OCI-LY1 (cell line): ENCODE results near the gene JAM3.

Source experiments
- CTCF ChIP-seq: fragments of 200-600 bp; sonication (generic), shearing (Covaris generic); IDR thresholded peaks from 2 replicates; pipeline ENCODE4 v1.5.1; 2017; ENCODE audit warnings: mild to moderate bottlenecking, antibody characterized with exemption, low read length, moderate library complexity, mixed read lengths
- EZH2 ChIP-seq: fragments of 200-600 bp; sonication (generic), shearing (Covaris generic); IDR thresholded peaks from 2 replicates; pipeline ENCODE4 v1.8.0; 2017; ENCODE audit warnings: borderline replicate concordance, mixed run types, mild to moderate bottlenecking, antibody characterized with exemption, low read length, moderate library complexity, mixed read lengths

- TF ChIP-seq CTCF (no peak), EZH2 (no peak)
Measured at GRCh38 chr11:134155456-134155855, 86.6 kb downstream of the JAM3 start.
